ENCODE measurements around the gene NDUFS8. TPM values are rescaled to one million over a fixed set of nuclear protein-coding genes. Genes with fewer than 3 reads are reported as not detected.
A peak's percentile ranks its signal among the peaks of the same experiment; 100 is the strongest.

Gene NDUFS8
- total and polyA plus RNA-seq, 2 of the 4 experiments (the other 2 are of a cell fraction), result 85.9 to 131 TPM

GRCh38 chr11:68012843-68013610, 17.5 kb upstream of the NDUFS8 start:
- 17% methylated on average over 2 of the region's 16 CpGs; no CpG with 5 or more reads in 1 of the 2 experiments for WGBS, 2 experiments (ENCODE audit: extremely low coverage in 2 of 2, insufficient read length in 1 of 2)
- intact Hi-C loops (cut with micrococcal nuclease) (loop anchor here (5.0 kb wide), 2 partner anchors 104 to 194 kb away; no protein-coding TSS in a partner anchor), in situ Hi-C loops (cut with MboI; ENCODE audit: low sequenced_read_pairs) (no loop called here), dilution Hi-C loops (cut with HindIII; ENCODE audit: low sequenced_read_pairs, unreplicated experiment) (no loop called here)
- peak overlapping the region; percentile 35 for H3K9ac ChIP-seq (ENCODE audit: low read depth, low read length)
- H3K4me1 ChIP-seq (ENCODE audit: control insufficient read depth, insufficient read depth, low read length), result peaks cover 47% of the 10 kb centered on the region
- H3K4me2 ChIP-seq (ENCODE audit: low read depth, low read length), result peak overlapping the region; percentile 44
- H3K56ac ChIP-seq (ENCODE audit: extremely low read depth, insufficient read depth, low read length), result peak overlapping the region; percentile 85
- H3K36me3 ChIP-seq (ENCODE audit: control insufficient read depth, insufficient read depth, low read length), result no peaks in the 10 kb centered on the region
- peak overlapping the region; percentile 100 for H3K4ac ChIP-seq (ENCODE audit: low read depth, low read length)
- H3K23ac ChIP-seq (ENCODE audit: low read depth, low read length), result peak overlapping the region; percentile 70
- H3K9me3 ChIP-seq (ENCODE audit: control insufficient read depth, insufficient read depth, low read length), result no peaks in the 10 kb centered on the region
- peak overlapping the region; percentile 93 for H2BK20ac ChIP-seq (ENCODE audit: low read depth, low read length)
- H2AFZ ChIP-seq (replicated peaks; ENCODE audit: low read length, poor library complexity), result peak overlapping the region; percentile 80
- TF ChIP-seq MAZ (IDR thresholded peaks at IDR 0.05; ENCODE audit: borderline replicate concordance, low read depth, low read length) (peak; percentile 63), BHLHE40 (IDR thresholded peaks at IDR 0.05; ENCODE audit: low read depth, low read length) (peak; percentile 70; the same call in 1 of the 2 replicates), FOS (IDR thresholded peaks at IDR 0.05; ENCODE audit: low read depth, low read length) (0 out of 2 replicates have a peak, but pooled peaks have one; percentile 21), MAFK (IDR thresholded peaks at IDR 0.05; ENCODE audit: low read depth, low read length) (no peak)
- TF ChIP-seq, protein P1, sequence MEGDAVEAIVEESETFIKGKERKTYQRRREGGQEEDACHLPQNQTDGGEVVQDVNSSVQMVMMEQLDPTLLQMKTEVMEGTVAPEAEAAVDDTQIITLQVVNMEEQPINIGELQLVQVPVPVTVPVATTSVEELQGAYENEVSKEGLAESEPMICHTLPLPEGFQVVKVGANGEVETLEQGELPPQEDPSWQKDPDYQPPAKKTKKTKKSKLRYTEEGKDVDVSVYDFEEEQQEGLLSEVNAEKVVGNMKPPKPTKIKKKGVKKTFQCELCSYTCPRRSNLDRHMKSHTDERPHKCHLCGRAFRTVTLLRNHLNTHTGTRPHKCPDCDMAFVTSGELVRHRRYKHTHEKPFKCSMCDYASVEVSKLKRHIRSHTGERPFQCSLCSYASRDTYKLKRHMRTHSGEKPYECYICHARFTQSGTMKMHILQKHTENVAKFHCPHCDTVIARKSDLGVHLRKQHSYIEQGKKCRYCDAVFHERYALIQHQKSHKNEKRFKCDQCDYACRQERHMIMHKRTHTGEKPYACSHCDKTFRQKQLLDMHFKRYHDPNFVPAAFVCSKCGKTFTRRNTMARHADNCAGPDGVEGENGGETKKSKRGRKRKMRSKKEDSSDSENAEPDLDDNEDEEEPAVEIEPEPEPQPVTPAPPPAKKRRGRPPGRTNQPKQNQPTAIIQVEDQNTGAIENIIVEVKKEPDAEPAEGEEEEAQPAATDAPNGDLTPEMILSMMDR (conservative IDR thresholded peaks at IDR 0.05; ENCODE audit: low read depth, low read length), result no peak
- H2BK15ac ChIP-seq (ENCODE audit: low read depth, low read length), result peak overlapping the region; percentile 98; the same call in 2 of the 3 replicates
- peak overlapping the region; percentile 100 for H4K91ac ChIP-seq (ENCODE audit: insufficient read depth, low read depth, low read length)
- POLR2A ChIA-PET (ENCODE audit: unreplicated experiment), result interaction anchor here (0.6 kb wide), 1 partner anchor 19 kb away, joined by 3 read pairs; no protein-coding TSS in a partner anchor
- H3K27ac ChIP-seq (ENCODE audit: insufficient read depth, low read length), result peak overlapping the region; percentile 88
- peak overlapping the region; percentile 98 for H2BK120ac ChIP-seq (ENCODE audit: low read depth, low read length)
- H4K20me1 ChIP-seq (ENCODE audit: insufficient read depth, low read length), result no peaks in the 10 kb centered on the region
- no peaks in the 10 kb centered on the region for H3K27me3 ChIP-seq (ENCODE audit: control insufficient read depth, insufficient read depth, low read length)
- ATAC-seq (ENCODE audit: low read depth) (peak; percentile 65), DNase-seq (peak; percentile 95)
- H3K4me3 ChIP-seq (ENCODE audit: insufficient read depth, low read depth, low read length), result no peak overlapping the region
- H3K79me1 ChIP-seq (ENCODE audit: low read depth in 1 of 2, low read length in 2 of 2), result peaks cover 23 to 45% of the 10 kb centered on the region in 2 experiments; a peak in 3 of 4 replicates
- no TSS peak for BruUV-seq (replicated peaks)
- CTCF ChIA-PET, result no interaction called here
- H3K14ac ChIP-seq (replicated peaks; ENCODE audit: low read depth, low read length), result peak overlapping the region; percentile 98
- H2AK5ac ChIP-seq (ENCODE audit: low read depth, low read length), result peak overlapping the region; percentile 100
- H4K5ac ChIP-seq (ENCODE audit: low read depth, low read length), result peak overlapping the region; percentile 92
- peak overlapping the region; percentile 72 for H3K18ac ChIP-seq (ENCODE audit: low read depth, low read length)
- H2BK5ac ChIP-seq (ENCODE audit: low read depth, low read length, poor library complexity, severe bottlenecking), result peak overlapping the region; percentile 92
- peak overlapping the region; percentile 100 for H2AK9ac ChIP-seq (replicated peaks; ENCODE audit: low read depth, low read length, poor library complexity)
- H4K8ac ChIP-seq (ENCODE audit: low read depth in 2 of 2, low read length in 2 of 2), result peak overlapping the region; percentile 88 to 92
- H3K9me1 ChIP-seq (ENCODE audit: insufficient read depth, low read length), result peaks cover 35% of the 10 kb centered on the region
